ENCODE data around the gene CEACAM7. TPM values are rescaled to one million over a fixed set of nuclear protein-coding genes. Genes with fewer than 3 reads are reported as not detected.

Gene CEACAM7
- total and polyA plus RNA-seq, 10 of the 15 experiments (the other 5 are each of a cell fraction or from before 2014, with no cell fraction given), result not detected

GRCh38 chr19:41718761-41719160 is 30.7 kb upstream of the CEACAM7 start:
- FAIRE-seq (no peak), DNase-seq (ENCODE audit: low read depth, low spot score) (no peak), ATAC-seq (no peak)
- Histone ChIP-seq H3K4me1 (ENCODE audit: control insufficient read depth, insufficient read depth, low read length) (no peaks in the 10 kb centered on the region), H3K27ac (ENCODE audit: control insufficient read depth, insufficient read depth) (no peak overlapping the region), H3K27me3 (replicated peaks in 1 of 2; ENCODE audit: control insufficient read depth in 2 of 2, insufficient read depth in 2 of 2, low read length in 1 of 2) (peaks cover 0 to 3% of the 10 kb centered on the region in 2 experiments; a peak in 3 of 4 replicates), H2AFZ (ENCODE audit: control insufficient read depth, low read depth, low read length) (no peak overlapping the region), H3K4me3 (no peak overlapping the region), H3K4me2 (ENCODE audit: control insufficient read depth, insufficient read depth) (no peak overlapping the region), H3K79me2 (ENCODE audit: control insufficient read depth, insufficient read depth, low read length) (no peaks in the 10 kb centered on the region), H3K36me3 (ENCODE audit: control insufficient read depth in 2 of 2, insufficient read depth in 2 of 2, low read length in 1 of 2) (no peaks in the 10 kb centered on the region), H3K9me3 (replicated peaks; ENCODE audit: control insufficient read depth, insufficient read depth, low read length) (no peaks in the 10 kb centered on the region), H4K20me1 (ENCODE audit: control insufficient read depth, insufficient read depth) (no peaks in the 10 kb centered on the region), H3K9ac (ENCODE audit: control insufficient read depth, insufficient read depth, low read length) (no peak overlapping the region)
- CTCF ChIA-PET, result interaction anchor here (0.6 kb wide), 1 partner anchor 75 kb away, joined by 3 read pairs; no protein-coding TSS in a partner anchor
- no peak for TF ChIP-seq HDAC6 (IDR thresholded peaks at IDR 0.05; ENCODE audit: unreplicated experiment)
- in situ Hi-C loops (cut with MboI), result no loop called here
- RAD21 ChIA-PET (ENCODE audit: unreplicated experiment), result no interaction called here
- no TSS peak for BruUV-seq (replicated peaks)
- POLR2A ChIA-PET, result no interaction called here
- WGBS (ENCODE audit: insufficient coverage, insufficient replicate concordance, low lambda C conversion rate, missing lambda C conversion rate), result 5% methylated on average over 6 of the region's 6 CpGs
- SMC1A ChIA-PET (ENCODE audit: uncharacterized antibody, unreplicated experiment), result interaction anchor here (0.6 kb wide), 1 partner anchor 549 kb away, joined by 3 read pairs; no protein-coding TSS in a partner anchor
- intact Hi-C loops (cut with micrococcal nuclease; ENCODE audit: unreplicated experiment), result no loop called here

GRCh38 chr19:41714598-41714997 is 26.5 kb upstream of the CEACAM7 start:
- H3K9me3 ChIP-seq (replicated peaks; ENCODE audit: control insufficient read depth, insufficient read depth, low read length), result no peaks in the 10 kb centered on the region
- ATAC-seq, result no peak
- ChIA-PET POLR2A (no interaction called here), SMC1A (ENCODE audit: uncharacterized antibody, unreplicated experiment) (no interaction called here), RAD21 (ENCODE audit: unreplicated experiment) (no interaction called here), CTCF (interaction anchor here (0.6 kb wide), 1 partner anchor 8 kb away, joined by 3 read pairs; no protein-coding TSS in a partner anchor)
- 0% methylated on average over 5 of the region's 5 CpGs for WGBS (ENCODE audit: insufficient coverage, insufficient replicate concordance, low lambda C conversion rate, missing lambda C conversion rate)
- no peaks in the 10 kb centered on the region for H3K79me2 ChIP-seq (ENCODE audit: control insufficient read depth, insufficient read depth, low read length)
- no peak overlapping the region for H3K4me2 ChIP-seq (ENCODE audit: control insufficient read depth, insufficient read depth)
- H2AFZ ChIP-seq (ENCODE audit: control insufficient read depth, low read depth, low read length), result no peak overlapping the region
- H3K27me3 ChIP-seq (replicated peaks in 1 of 2; ENCODE audit: control insufficient read depth in 2 of 2, insufficient read depth in 2 of 2, low read length in 1 of 2), result peaks cover 0 to 4% of the 10 kb centered on the region in 2 experiments; a peak in 3 of 4 replicates
- no peak overlapping the region for H3K9ac ChIP-seq (ENCODE audit: control insufficient read depth, insufficient read depth, low read length)
- FAIRE-seq, result no peak
- H3K36me3 ChIP-seq (ENCODE audit: control insufficient read depth in 2 of 2, insufficient read depth in 2 of 2, low read length in 1 of 2), result no peaks in the 10 kb centered on the region
- intact Hi-C loops (cut with micrococcal nuclease; ENCODE audit: unreplicated experiment), result no loop called here
- H3K27ac ChIP-seq (ENCODE audit: control insufficient read depth, insufficient read depth), result no peak overlapping the region
- no TSS peak for BruUV-seq (replicated peaks)
- no peaks in the 10 kb centered on the region for H3K4me1 ChIP-seq (ENCODE audit: control insufficient read depth, insufficient read depth, low read length)
- no peak overlapping the region for H3K4me3 ChIP-seq
- in situ Hi-C loops (cut with MboI), result no loop called here
- DNase-seq (ENCODE audit: low read depth, low spot score), result no peak
- no peaks in the 10 kb centered on the region for H4K20me1 ChIP-seq (ENCODE audit: control insufficient read depth, insufficient read depth)
- TF ChIP-seq NFYB (IDR thresholded peaks at IDR 0.05; ENCODE audit: insufficient read depth, low read depth, low read length) (no peak), ZNF687 (IDR thresholded peaks at IDR 0.05) (no peak), E2F4 (IDR thresholded peaks at IDR 0.05; ENCODE audit: low read depth, low read length) (no peak), CREB1 (IDR thresholded peaks at IDR 0.05; ENCODE audit: low read depth) (no peak), RELB (IDR thresholded peaks at IDR 0.05; ENCODE audit: low read depth) (no peak), CBX3 (IDR thresholded peaks at IDR 0.05; ENCODE audit: borderline replicate concordance, low read depth) (no peak), CHD4 (IDR thresholded peaks at IDR 0.05) (no peak), JUNB (IDR thresholded peaks at IDR 0.05) (no peak)
